HCT116 (cell line): ENCODE measurements around the gene OR14A16.

Experiments
- CBX3 ChIP-seq: IDR thresholded peaks from 2 replicates; pipeline ENCODE4 v1.6.1; 2012; ENCODE audit warnings: low read depth
- ELF1 ChIP-seq: IDR thresholded peaks from 2 replicates; pipeline ENCODE4 v1.6.1; 2012; ENCODE audit warnings: low read depth, borderline replicate concordance
- EZH2phosphoT487 ChIP-seq: fragments of 200-600 bp; IDR thresholded peaks from 2 replicates; pipeline ENCODE4 v1.6.1; 2018; ENCODE audit warnings: antibody characterized with exemption, borderline replicate concordance
- MAX ChIP-seq: IDR thresholded peaks from 2 replicates; pipeline ENCODE4 v1.6.1; 2012
- POLR2A ChIP-seq: IDR thresholded peaks from 2 replicates; pipeline ENCODE4 v1.7.0; 2011; ENCODE audit warnings: borderline replicate concordance; ENCODE audit not compliant: insufficient read depth, insufficient read length; ENCODE audit errors: extremely low read depth
- POLR2AphosphoS5 ChIP-seq: IDR thresholded peaks from 2 replicates; pipeline ENCODE4 v1.6.1; 2011; ENCODE audit warnings: mild to moderate bottlenecking, low read depth, low read length, moderate library complexity
- SRF ChIP-seq: IDR thresholded peaks from 2 replicates; pipeline ENCODE4 v1.6.1; 2012; ENCODE audit warnings: low read depth
- YY1 ChIP-seq: IDR thresholded peaks from 2 replicates; pipeline ENCODE4 v1.6.1; 2011; ENCODE audit warnings: low read length, low read depth, moderate library complexity, mild to moderate bottlenecking; ENCODE audit not compliant: insufficient replicate concordance; ENCODE audit errors: extremely low read depth
- ZFX ChIP-seq: fragments of 450-650 bp; IDR thresholded peaks from 2 replicates; pipeline ENCODE4 v1.6.1; 2017
- TF ChIP-seq, protein P1 (sequence below), 3 experiments: fragments of 200-600 bp in 1 of 3; sonication (generic) in 1 of 3; IDR thresholded peaks in 2 of 3; conservative IDR thresholded peaks in 1 of 3; 2 replicates each; pipeline ENCODE4 v1.5.1; 2012 to 2017; ENCODE audit warnings: low read depth in 2 of 3, low read length in 2 of 3, antibody characterized with exemption in 1 of 3, borderline replicate concordance in 1 of 3, control low read depth in 1 of 3, mild to moderate bottlenecking in 1 of 3, mixed read lengths in 1 of 3, mixed run types in 1 of 3, moderate library complexity in 1 of 3; ENCODE audit not compliant: insufficient read depth in 1 of 3
- TF ChIP-seq, protein P2 (sequence below): IDR thresholded peaks from 2 replicates; pipeline ENCODE4 v1.6.1; 2012

GRCh38 chr1:247841796-247842195 is 17.9 kb upstream of the OR14A16 start, which contains the start of gene OR11L1:
- TF ChIP-seq POLR2AphosphoS5 (no peak), EZH2phosphoT487 (no peak), ELF1 (no peak), POLR2A (no peak), YY1 (no peak), MAX (no peak), CBX3 (no peak), SRF (no peak), ZFX (no peak)
- TF ChIP-seq, protein P1, sequence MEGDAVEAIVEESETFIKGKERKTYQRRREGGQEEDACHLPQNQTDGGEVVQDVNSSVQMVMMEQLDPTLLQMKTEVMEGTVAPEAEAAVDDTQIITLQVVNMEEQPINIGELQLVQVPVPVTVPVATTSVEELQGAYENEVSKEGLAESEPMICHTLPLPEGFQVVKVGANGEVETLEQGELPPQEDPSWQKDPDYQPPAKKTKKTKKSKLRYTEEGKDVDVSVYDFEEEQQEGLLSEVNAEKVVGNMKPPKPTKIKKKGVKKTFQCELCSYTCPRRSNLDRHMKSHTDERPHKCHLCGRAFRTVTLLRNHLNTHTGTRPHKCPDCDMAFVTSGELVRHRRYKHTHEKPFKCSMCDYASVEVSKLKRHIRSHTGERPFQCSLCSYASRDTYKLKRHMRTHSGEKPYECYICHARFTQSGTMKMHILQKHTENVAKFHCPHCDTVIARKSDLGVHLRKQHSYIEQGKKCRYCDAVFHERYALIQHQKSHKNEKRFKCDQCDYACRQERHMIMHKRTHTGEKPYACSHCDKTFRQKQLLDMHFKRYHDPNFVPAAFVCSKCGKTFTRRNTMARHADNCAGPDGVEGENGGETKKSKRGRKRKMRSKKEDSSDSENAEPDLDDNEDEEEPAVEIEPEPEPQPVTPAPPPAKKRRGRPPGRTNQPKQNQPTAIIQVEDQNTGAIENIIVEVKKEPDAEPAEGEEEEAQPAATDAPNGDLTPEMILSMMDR (IDR thresholded peaks at IDR 0.05 in 2 of 3, conservative IDR thresholded peaks at IDR 0.05 in 1 of 3; ENCODE audit: borderline replicate concordance in 1 of 3, insufficient read depth in 1 of 3, low read depth in 2 of 3, low read length in 2 of 3), result no peak
- TF ChIP-seq, protein P2, sequence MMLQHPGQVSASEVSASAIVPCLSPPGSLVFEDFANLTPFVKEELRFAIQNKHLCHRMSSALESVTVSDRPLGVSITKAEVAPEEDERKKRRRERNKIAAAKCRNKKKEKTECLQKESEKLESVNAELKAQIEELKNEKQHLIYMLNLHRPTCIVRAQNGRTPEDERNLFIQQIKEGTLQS, result no peak
